ENCODE results near the gene WDR6. TPM values are rescaled to one million over a fixed set of nuclear protein-coding genes. Genes with fewer than 3 reads are reported as not detected.
A peak's percentile ranks its signal among the peaks of the same experiment; 100 is the strongest.

Gene WDR6
- total RNA-seq, 4 donors from 2014 or later, result 95.3 to 138 (median 117) TPM

- no peak overlapping the region for H3K4me3 ChIP-seq
- no peaks in the 10 kb centered on the region for H3K9me3 ChIP-seq
- no peak for DNase-seq (ENCODE audit: low spot score in 2 of 2)
- no peaks in the 10 kb centered on the region for H3K27me3 ChIP-seq
- H3K4me1 ChIP-seq, result peaks cover 0 to 28% (median 9%) of the 10 kb centered on the region in 4 donors
- no peak overlapping the region for H3K27ac ChIP-seq
- no peak for TF ChIP-seq EP300 (IDR thresholded peaks at IDR 0.05)
- TF ChIP-seq, protein P1, sequence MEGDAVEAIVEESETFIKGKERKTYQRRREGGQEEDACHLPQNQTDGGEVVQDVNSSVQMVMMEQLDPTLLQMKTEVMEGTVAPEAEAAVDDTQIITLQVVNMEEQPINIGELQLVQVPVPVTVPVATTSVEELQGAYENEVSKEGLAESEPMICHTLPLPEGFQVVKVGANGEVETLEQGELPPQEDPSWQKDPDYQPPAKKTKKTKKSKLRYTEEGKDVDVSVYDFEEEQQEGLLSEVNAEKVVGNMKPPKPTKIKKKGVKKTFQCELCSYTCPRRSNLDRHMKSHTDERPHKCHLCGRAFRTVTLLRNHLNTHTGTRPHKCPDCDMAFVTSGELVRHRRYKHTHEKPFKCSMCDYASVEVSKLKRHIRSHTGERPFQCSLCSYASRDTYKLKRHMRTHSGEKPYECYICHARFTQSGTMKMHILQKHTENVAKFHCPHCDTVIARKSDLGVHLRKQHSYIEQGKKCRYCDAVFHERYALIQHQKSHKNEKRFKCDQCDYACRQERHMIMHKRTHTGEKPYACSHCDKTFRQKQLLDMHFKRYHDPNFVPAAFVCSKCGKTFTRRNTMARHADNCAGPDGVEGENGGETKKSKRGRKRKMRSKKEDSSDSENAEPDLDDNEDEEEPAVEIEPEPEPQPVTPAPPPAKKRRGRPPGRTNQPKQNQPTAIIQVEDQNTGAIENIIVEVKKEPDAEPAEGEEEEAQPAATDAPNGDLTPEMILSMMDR (IDR thresholded peaks at IDR 0.05), result no peak
- WGBS, 2 donors, result 87 to 90% methylated on average over 7 of the region's 7 CpGs
- peaks cover 6 to 52% (median 11%) of the 10 kb centered on the region in 3 donors for H3K36me3 ChIP-seq
These were observed 21.3 kb upstream of the WDR6 start for GRCh38 chr3:48985831-48986376.

DNA sequence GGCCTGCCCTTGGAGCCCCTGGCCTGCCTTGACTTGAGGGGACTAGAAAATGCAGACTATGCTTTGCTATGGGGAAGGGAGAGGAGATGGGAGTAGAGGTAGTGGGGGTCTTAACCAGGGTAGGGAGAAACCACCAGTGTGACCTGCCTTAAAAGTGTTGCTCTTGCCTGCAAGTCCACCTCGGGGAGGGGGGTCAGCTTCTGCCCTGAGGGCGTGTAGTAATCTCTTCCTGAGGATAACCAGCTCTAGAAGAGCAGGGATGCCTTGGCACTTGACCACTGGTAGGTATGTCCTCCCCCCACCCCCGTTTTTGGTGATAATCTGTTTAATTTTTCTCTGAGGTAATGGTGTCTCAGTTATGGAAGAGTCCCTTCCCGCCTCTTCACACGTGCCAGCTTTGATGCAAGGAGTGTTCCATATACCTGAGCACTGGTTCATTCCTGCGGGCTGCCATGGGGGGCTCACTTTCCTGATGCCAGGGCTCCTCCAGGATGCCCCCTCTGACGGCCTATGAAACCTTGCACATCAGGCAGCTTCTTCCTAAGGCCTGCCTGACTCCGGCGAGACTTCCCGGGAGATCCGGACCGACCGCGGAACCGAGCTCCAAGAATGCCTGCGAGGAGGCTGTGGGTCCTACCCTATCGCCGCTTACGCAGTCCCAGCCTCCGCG is 17.9 kb upstream of the WDR6 start:
- H3K4me3 ChIP-seq, result peak overlapping the region; percentile 89 to 96 (median 92)
- H3K36me3 ChIP-seq, result peaks cover 0 to 29% (median 0%) of the 10 kb centered on the region in 3 donors
- TF ChIP-seq POLR2A (IDR thresholded peaks at IDR 0.05) (no peak), EP300 (IDR thresholded peaks at IDR 0.05) (no peak)
- TF ChIP-seq, protein P1 (IDR thresholded peaks at IDR 0.05), result no peak
- peaks cover 4 to 38% (median 18%) of the 10 kb centered on the region in 4 donors for H3K4me1 ChIP-seq
- no peaks in the 10 kb centered on the region for H3K9me3 ChIP-seq
- no peaks in the 10 kb centered on the region for H3K27me3 ChIP-seq
- 2 to 9% methylated on average over 5 to 17 of the region's 21 CpGs for WGBS, 2 donors
- peak overlapping the region; percentile 86 to 98 (median 94) for H3K27ac ChIP-seq
- no peak for DNase-seq (ENCODE audit: low spot score in 2 of 2)

- Histone ChIP-seq H3K27ac (peak within 1 kb of the TSS; percentile 86 to 98 (median 94)), H3K9me3 (no peaks in the 10 kb centered on the region), H3K4me1 (peaks cover 4 to 38% (median 18%) of the 10 kb centered on the region in 4 donors), H3K36me3 (peaks cover 0 to 29% (median 0%) of the 10 kb centered on the region in 3 donors), H3K4me3 (peak within 1 kb of the TSS; percentile 89 to 96 (median 92)), H3K27me3 (no peaks in the 10 kb centered on the region)
- peak; percentile 76 to 81 for DNase-seq (ENCODE audit: low spot score in 2 of 2)
- TF ChIP-seq, protein P1 (IDR thresholded peaks at IDR 0.05), result peak; percentile 20 to 71 (median 53)
- TF ChIP-seq EP300 (IDR thresholded peaks at IDR 0.05) (peak; percentile 26 to 96), POLR2A (IDR thresholded peaks at IDR 0.05) (peak in 1 of 2 donors; percentile 56)
- 0% methylated on average over 17 to 18 of the region's 91 CpGs for WGBS, 2 donors
These were observed 17.2 kb upstream of the WDR6 start, which contains the start of gene P4HTM for GRCh38 chr3:48989796-48990635. TSS of gene P4HTM (plus strand) at chr3:48990241. CDS start at chr3:48990257, 16 bp downstream.

DNA sequence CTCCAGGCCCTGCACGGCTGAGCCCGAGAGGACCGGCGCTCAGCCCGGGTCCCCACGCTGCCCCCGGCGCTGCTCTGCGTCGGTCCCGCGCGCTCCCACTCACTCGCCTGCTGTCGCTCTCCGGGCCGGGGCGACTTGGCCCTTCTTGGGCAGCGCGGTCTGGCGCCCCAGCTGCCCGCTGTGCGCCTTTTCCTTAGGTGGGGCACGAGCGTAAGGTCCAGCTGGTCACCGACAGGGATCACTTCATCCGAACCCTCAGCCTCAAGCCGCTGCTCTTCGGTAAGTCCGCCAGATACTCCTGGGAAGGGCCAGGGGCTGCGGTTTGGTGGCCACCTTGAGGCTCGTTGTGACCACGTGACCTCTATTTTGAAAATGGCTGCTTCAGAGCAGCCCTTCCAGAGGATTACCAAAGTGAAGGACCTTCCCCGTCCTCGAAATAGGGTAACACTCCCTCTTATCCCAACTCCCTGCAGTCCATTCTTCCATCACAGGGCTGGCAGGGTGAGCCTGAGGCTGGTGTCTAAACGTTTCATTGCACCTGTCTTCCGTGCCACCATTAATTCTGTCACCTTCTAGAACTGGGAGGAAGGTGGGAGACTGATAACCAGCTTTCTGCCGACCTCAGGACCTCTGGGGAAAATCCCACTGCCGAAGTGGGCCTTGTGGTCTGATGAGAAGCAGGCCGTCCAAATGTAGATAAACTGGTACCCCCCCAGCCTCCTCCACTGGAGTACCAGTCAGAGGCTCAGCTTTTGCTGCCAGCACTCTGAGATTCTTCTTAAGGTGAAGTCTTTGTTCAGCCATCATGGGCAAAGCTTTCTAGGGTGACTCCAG is 16.3 kb upstream of the WDR6 start:
- TF ChIP-seq EP300 (IDR thresholded peaks at IDR 0.05) (no peak), POLR2A (IDR thresholded peaks at IDR 0.05) (no peak)
- TF ChIP-seq, protein P1 (IDR thresholded peaks at IDR 0.05), result no peak
- 10 to 11% methylated on average over 20 to 24 of the region's 40 CpGs for WGBS, 2 donors
- DNase-seq (ENCODE audit: low spot score in 2 of 2), result no peak
- Histone ChIP-seq H3K36me3 (peaks cover 0 to 29% (median 0%) of the 10 kb centered on the region in 3 donors), H3K27ac (peak overlapping the region; percentile 86 to 98 (median 94)), H3K9me3 (no peaks in the 10 kb centered on the region), H3K4me3 (peak overlapping the region; percentile 89 to 96 (median 92)), H3K4me1 (peaks cover 4 to 38% (median 18%) of the 10 kb centered on the region in 4 donors), H3K27me3 (no peaks in the 10 kb centered on the region)
